Measurements from ENCODE around the gene CACNA1B. TPM values are rescaled to one million over a fixed set of nuclear protein-coding genes. Genes with fewer than 3 reads are reported as not detected.

The CACNA1B gene
- total and polyA plus RNA-seq, 2 of the 4 experiments (the other 2 are of a cell fraction) = 0.02 TPM; not detected in 1

GRCh38 chr9:138007918-138008841, 130.6 kb downstream of the CACNA1B start:
- in situ Hi-C loops (cut with MboI; ENCODE audit: low sequenced_read_pairs) (no loop called here), intact Hi-C loops (cut with micrococcal nuclease) (no loop called here), dilution Hi-C loops (cut with HindIII; ENCODE audit: low sequenced_read_pairs, unreplicated experiment) (no loop called here)
- Histone ChIP-seq H3K4me2 (ENCODE audit: low read depth, low read length) (no peak overlapping the region), H2BK120ac (ENCODE audit: low read depth, low read length) (no peak overlapping the region), H3K9me3 (ENCODE audit: control insufficient read depth, insufficient read depth, low read length) (peaks cover 22% of the 10 kb centered on the region; the same call in 1 of the 2 replicates), H3K56ac (ENCODE audit: extremely low read depth, insufficient read depth, low read length) (no peak overlapping the region), H3K9me1 (ENCODE audit: insufficient read depth, low read length) (no peaks in the 10 kb centered on the region), H3K36me3 (ENCODE audit: control insufficient read depth, insufficient read depth, low read length) (no peaks in the 10 kb centered on the region), H2AFZ (replicated peaks; ENCODE audit: low read length, poor library complexity) (peak overlapping the region; percentile 43), H2BK5ac (ENCODE audit: low read depth, low read length, poor library complexity, severe bottlenecking) (no peak overlapping the region), H3K4ac (ENCODE audit: low read depth, low read length) (no peak overlapping the region), H3K23ac (ENCODE audit: low read depth, low read length) (no peak overlapping the region), H3K14ac (replicated peaks; ENCODE audit: low read depth, low read length) (no peak overlapping the region), H2BK15ac (ENCODE audit: low read depth, low read length) (no peak overlapping the region), H3K79me1 (ENCODE audit: low read depth in 1 of 2, low read length in 2 of 2) (no peaks in the 10 kb centered on the region), H2BK20ac (ENCODE audit: low read depth, low read length) (no peak overlapping the region), H2AK9ac (replicated peaks; ENCODE audit: low read depth, low read length, poor library complexity) (no peak overlapping the region), H4K5ac (ENCODE audit: low read depth, low read length) (no peak overlapping the region), H4K91ac (ENCODE audit: insufficient read depth, low read depth, low read length) (no peak overlapping the region), H3K18ac (ENCODE audit: low read depth, low read length) (no peak overlapping the region), H3K4me3 (ENCODE audit: insufficient read depth, low read depth, low read length) (no peak overlapping the region), H4K8ac (ENCODE audit: low read depth in 2 of 2, low read length in 2 of 2) (no peak overlapping the region), H3K4me1 (ENCODE audit: control insufficient read depth, insufficient read depth, low read length) (no peaks in the 10 kb centered on the region), H4K20me1 (ENCODE audit: insufficient read depth, low read length) (no peaks in the 10 kb centered on the region), H3K9ac (ENCODE audit: low read depth, low read length) (no peak overlapping the region), H2AK5ac (ENCODE audit: low read depth, low read length) (no peak overlapping the region), H3K27me3 (ENCODE audit: control insufficient read depth, insufficient read depth, low read length) (no peaks in the 10 kb centered on the region), H3K27ac (ENCODE audit: insufficient read depth, low read length) (no peak overlapping the region)
- WGBS, 2 experiments (ENCODE audit: extremely low coverage in 2 of 2, insufficient read length in 1 of 2) = 78% methylated on average over 5 of the region's 15 CpGs; no CpG with 5 or more reads in 1 of the 2 experiments
- no peak for ATAC-seq (ENCODE audit: low read depth)
- ChIA-PET CTCF (no interaction called here), POLR2A (ENCODE audit: unreplicated experiment) (no interaction called here)
- no peak for DNase-seq
- BruUV-seq (replicated peaks) = no TSS peak
- TF ChIP-seq MAZ (IDR thresholded peaks at IDR 0.05; ENCODE audit: borderline replicate concordance, low read depth, low read length) = no peak
- TF ChIP-seq POLR2A (IDR thresholded peaks at IDR 0.05; ENCODE audit: low read depth, low read length) = no peak
- TF ChIP-seq CHD1 (IDR thresholded peaks at IDR 0.05; ENCODE audit: low read depth, low read length) = no peak
- TF ChIP-seq CTCF (conservative IDR thresholded peaks at IDR 0.05; ENCODE audit: low read depth, low read length) = no peak
- no peak for TF ChIP-seq RFX5 (IDR thresholded peaks at IDR 0.05; ENCODE audit: low read depth, low read length)
- no peak for TF ChIP-seq MAFK (IDR thresholded peaks at IDR 0.05; ENCODE audit: low read depth, low read length)
- TF ChIP-seq BHLHE40 (IDR thresholded peaks at IDR 0.05; ENCODE audit: low read depth, low read length) = no peak
- TF ChIP-seq, protein P1, sequence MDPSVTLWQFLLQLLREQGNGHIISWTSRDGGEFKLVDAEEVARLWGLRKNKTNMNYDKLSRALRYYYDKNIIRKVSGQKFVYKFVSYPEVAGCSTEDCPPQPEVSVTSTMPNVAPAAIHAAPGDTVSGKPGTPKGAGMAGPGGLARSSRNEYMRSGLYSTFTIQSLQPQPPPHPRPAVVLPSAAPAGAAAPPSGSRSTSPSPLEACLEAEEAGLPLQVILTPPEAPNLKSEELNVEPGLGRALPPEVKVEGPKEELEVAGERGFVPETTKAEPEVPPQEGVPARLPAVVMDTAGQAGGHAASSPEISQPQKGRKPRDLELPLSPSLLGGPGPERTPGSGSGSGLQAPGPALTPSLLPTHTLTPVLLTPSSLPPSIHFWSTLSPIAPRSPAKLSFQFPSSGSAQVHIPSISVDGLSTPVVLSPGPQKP (IDR thresholded peaks at IDR 0.05; ENCODE audit: borderline replicate concordance, low read depth, low read length) = no peak
- no peak for TF ChIP-seq MXI1 (IDR thresholded peaks at IDR 0.05; ENCODE audit: borderline replicate concordance, low read depth, low read length)
- TF ChIP-seq CEBPB (IDR thresholded peaks at IDR 0.05; ENCODE audit: low read depth, low read length) = no peak
- no peak for TF ChIP-seq RAD21 (IDR thresholded peaks at IDR 0.05; ENCODE audit: low read length)
- TF ChIP-seq SMC3 (IDR thresholded peaks at IDR 0.05; ENCODE audit: low read depth, low read length) = no peak
- no peak for TF ChIP-seq FOS (IDR thresholded peaks at IDR 0.05; ENCODE audit: low read depth, low read length)
- TF ChIP-seq RCOR1 (IDR thresholded peaks at IDR 0.05; ENCODE audit: insufficient replicate concordance, low read length) = no peak
- no peak for TF ChIP-seq USF2 (IDR thresholded peaks at IDR 0.05; ENCODE audit: low read depth, low read length)

All from IMR-90 (cell line).